ENCODE measurements around the gene STK25.

Gene STK25
- 143 to 155 reads per million in 2 donors for total RNA-seq

GRCh38 chr2:241508240-241509154 is at the start of gene STK25:
STK25 (minus strand) TSS chr2:241508584; CDS start chr2:241508035, 549 bp downstream.
- DNase-seq: peak; percentile 97

GRCh38 chr2:241556746-241557145 is 48.4 kb upstream of the STK25 start:
- no peak for DNase-seq

GRCh38 chr2:241555711-241556110 is 47.3 kb upstream of the STK25 start:
- no peak for DNase-seq

- no peak for DNase-seq
Observed at GRCh38 chr2:241554610-241555322, 46.4 kb upstream of the STK25 start.

- no peak for DNase-seq
Observed at GRCh38 chr2:241553981-241554380, 45.6 kb upstream of the STK25 start.

DNA sequence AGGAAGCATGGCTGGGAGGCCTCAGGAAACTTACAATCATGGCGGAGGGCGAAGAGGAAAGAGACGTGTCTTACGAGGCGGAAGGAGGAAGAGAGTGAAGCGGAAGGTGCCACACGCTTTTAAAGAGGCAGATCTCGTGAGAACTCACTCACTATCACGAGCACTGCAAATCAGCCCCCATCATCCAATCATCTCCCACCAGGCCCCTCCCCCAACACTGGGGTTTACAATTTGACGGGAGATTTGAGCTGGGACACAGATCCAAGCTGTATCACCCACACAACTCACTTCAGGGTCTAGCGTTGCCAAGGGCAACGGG is 45.1 kb upstream of the STK25 start:
- no peak for DNase-seq

DNA sequence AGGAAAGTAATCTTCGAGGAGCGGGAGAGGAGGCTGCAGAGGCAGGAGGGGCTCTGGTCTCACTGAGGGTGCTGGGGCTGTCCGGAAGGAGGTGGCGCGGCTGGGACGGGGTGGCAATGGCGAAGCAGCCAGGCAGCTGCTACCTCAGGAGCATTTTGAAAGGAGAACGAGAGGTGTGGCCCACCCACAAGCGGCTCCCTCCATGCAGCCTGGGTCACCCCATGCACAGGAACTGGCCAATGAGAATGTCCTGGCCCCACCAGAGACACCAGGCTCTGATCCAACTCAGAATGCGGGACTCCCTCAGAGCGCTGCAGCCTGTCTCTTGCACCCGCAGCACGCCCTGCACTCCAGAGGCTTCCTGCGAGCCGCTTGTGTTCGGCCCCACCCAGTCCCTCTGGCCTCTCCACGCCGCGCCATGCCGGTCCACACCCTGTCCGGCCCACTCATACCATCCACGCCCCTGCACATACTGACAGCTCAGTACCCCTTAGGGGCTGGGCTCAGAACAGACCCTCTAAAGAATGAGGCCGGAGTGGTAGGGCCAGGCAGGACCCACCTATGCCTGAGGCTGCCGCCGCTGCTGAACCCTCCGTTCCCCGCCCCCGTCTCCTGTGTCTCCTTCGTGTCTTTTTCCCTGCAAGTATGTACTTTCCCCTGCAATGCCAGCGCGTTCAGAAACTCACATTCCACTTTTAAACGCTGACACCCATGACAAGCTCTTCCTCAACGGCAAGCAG is 43.8 kb upstream of the STK25 start:
- no peak for DNase-seq

DNA sequence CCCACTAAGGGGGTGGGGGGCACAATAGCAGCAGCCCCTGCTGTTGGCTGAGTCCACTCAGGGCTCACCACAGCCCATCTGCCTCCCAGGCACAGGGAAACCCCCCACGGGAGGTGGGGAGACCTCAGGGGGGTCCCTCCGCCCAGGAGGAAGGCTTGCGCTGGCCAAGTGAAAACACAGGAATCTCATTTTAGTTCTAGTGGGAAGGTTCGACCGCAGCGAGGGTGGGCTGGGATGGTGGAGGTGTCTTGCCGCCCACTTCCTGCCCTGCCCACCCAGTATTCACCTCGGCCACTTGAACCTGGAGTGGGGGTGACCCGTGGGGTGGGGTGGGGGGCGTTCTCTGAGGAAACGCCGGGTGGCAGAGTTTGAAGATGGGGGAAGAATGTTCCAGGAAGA is 43.2 kb upstream of the STK25 start:
- no peak for DNase-seq

DNA sequence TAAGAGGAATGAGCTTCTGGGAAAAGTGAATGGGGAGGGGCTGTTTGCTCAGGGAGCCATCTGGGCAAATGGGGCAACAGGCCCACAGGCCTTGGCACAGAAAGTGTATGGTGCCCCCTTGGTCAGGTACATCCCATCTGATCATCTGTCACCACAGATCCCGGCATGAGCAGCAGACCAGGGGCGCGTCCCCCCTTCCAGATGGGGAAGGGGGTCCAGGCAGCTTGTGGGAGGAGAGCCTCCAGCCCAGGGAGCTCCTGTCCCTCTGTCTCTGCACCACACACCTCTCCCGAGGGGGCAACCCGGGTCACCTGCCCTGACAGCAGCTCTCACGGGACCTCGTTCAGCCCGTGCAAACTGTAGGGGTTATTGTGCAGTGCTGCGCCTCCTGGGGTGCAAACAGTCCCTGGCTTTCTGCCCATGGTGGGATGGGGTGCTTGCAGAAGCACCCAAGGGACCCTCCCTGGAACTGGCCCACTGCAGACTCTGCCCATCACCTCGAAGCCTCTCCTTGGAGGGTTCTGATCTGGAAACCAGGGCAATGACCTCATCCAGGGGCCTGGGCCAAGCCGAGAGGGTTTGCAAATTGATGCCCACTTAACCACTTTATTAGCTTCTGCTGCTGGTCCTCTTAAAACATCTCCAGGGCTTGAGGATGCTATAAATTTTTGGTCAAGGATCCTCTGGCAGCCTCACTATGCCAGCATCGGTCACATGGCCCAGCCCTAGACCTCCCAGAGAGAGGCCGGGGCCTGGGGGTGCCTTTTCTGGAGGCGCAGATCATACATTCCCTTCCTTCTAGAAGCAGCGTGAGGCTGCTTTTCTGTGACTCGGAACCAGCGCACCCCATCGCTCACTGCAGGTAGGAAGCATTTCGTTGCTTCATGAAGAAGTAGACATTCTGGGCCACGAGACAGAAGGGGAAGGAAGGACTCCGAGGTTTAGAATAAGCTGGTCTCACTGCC is 42.5 kb upstream of the STK25 start:
- DNase-seq: no peak

DNA sequence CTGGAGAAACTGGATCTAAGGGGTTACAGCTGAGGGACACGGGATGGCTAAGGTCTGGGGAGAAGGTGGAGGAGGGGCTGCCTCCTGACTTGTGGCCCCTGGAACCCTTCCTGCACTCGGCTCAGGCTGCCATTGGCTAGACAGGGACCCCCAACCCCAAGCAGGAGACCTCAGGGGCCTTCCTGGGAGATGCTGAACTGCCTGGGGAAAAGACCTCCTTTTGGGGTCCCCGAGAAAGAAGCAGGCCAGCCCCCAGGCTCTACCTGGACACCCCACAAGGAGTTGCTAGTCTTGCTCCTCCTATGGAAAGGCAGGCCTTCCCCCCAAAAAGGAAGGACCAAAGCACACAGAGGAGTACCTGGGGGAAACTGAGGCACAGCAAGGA is 40.1 kb upstream of the STK25 start:
- no peak for DNase-seq

DNA sequence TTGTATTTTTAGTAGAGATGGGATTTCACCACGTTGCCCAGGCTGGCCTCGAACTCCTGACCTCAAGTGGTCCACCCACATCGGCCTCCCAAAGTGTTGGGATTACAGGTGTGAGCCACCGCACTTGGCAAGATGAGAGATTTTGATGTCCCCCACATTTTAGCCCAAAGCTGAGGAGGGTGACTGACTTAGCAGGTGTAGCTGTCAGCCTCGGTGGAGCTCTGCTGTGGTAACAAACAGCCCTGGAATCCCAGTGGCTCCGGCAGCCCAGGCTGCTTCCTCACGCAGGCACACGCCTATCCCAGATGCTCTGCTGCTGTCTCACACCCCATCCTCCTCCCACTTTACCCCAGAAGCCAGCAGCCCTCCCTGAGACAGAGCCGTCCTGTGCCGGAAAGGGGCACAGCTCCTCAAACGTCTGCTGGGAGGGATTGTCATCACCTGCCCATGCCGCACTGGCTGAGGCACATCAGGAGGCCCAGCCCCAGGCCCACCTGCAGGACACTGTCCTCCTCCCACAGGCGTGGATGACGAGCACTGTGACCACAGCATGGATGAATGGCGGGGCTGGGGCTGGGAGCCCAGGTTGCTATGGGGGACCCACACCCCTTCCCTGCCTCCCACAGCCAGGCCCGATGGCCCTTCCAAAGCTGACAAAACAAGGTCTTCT is 39.5 kb upstream of the STK25 start:
- no peak for DNase-seq

- no peak for DNase-seq
Observed at GRCh38 chr2:241546771-241547498, 38.6 kb upstream of the STK25 start.

GRCh38 chr2:241545523-241546473 is 37.4 kb upstream of the STK25 start:
- no peak for DNase-seq

DNA sequence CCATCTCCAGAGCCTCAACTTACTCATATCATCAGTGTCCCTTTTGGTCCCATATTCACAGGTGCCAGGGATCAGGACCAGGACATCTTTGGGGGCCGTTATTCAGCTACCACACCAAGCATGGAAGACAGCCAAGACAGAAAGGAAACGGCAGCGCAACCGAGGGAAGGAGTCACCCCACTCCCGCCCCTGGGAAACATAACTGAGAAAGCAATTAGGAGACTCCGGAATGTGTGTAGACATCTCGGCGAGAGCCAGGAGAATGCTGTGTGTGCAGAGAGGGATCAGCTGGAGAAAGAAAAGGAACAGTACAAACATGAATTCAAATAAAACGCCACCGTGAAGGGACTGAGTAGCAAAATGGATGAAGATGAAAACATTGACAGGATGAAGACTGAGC is 36.7 kb upstream of the STK25 start:
- no peak for DNase-seq

GRCh38 chr2:241542278-241542605 is 33.9 kb upstream of the STK25 start:
- no peak for DNase-seq

DNA sequence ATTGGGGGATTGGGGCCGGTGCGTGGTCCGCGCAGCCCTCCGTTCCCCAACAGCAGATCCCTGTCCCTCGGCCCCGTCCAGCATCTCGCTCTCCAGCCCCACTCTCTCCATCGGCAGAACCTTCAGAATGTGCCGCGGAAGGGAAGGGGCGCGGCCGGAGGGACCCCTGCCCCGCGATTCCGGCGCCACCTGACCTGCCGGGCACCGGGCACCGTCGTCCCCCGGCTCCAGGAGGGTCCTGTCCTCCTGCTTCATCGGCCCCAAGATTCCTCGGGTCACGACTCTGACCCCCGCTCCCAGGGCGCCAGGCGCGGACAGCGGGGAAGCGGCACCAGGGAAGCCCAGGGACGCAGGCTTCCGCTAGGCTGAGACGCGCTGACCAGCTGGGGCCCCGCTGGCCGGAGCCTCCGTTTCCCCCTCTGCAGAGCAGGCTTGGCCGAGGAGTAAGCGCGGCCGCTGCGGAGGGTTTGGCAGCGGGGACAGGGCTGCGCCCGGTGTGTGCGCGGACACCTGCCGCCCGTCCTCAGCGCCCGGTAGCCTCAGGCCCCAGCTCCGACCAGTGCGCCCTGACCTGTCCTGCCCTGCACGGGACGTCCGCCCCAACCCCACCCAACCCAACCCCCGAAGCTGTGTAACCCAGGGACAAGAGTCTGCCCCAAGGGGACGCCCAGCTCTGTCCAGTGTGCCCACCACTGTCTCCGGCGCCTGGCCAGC is 33.3 kb upstream of the STK25 start:
- no peak for DNase-seq

GRCh38 chr2:241540771-241541561 is 32.6 kb upstream of the STK25 start:
- peak; percentile 28 for DNase-seq

- no peak for DNase-seq
Observed at GRCh38 chr2:241540401-241540770, 32.0 kb upstream of the STK25 start.
